H1 (cell line): ENCODE measurements around the gene RBMS2.
"Not testable (repeated sequence)": the region's sequence is repeated elsewhere in the genome, so short reads cannot be mapped to it uniquely, and the experiment has no call there.

ENCODE experiments used
- HDAC2 ChIP-seq, 2 experiments: fragments of 300-600 bp in 1 of 2; sonication (generic) in 1 of 2; IDR thresholded peaks; 2 replicates each; pipeline ENCODE4 v1.6.1; 2011 to 2012; ENCODE audit warnings: low read depth in 2 of 2, low read length in 2 of 2, mild to moderate bottlenecking in 2 of 2, moderate library complexity in 2 of 2, borderline replicate concordance in 1 of 2, inconsistent platforms in 1 of 2
- HDAC6 ChIP-seq: IDR thresholded peaks from one replicate; pipeline ENCODE4 v1.7.1; 2012; ENCODE audit warnings: low read depth, mild to moderate bottlenecking, inconsistent platforms, low read length, moderate library complexity
- JUN ChIP-seq: IDR thresholded peaks from 2 replicates; pipeline ENCODE4 v1.6.1; 2011; ENCODE audit warnings: low read depth, mild to moderate bottlenecking, improper control_type of control experiment, low read length
- KDM1A ChIP-seq: fragments of 200-600, 300-600 bp; sonication (generic); IDR thresholded peaks from 2 replicates; pipeline ENCODE4 v1.7.1; 2016; ENCODE audit warnings: mild to moderate bottlenecking, low read length, borderline replicate concordance
- POLR2A ChIP-seq, 2 experiments: IDR thresholded peaks; 1 replicate in 1 of 2; 2 replicates in 1 of 2; pipeline ENCODE4 v1.6.1; 2011; ENCODE audit warnings: low read depth in 2 of 2, low read length in 2 of 2, mild to moderate bottlenecking in 2 of 2; ENCODE audit errors: control extremely low read depth in 1 of 2
- RNF2 ChIP-seq: fragments of 200-900, 300-1000 bp; sonication (generic); IDR thresholded peaks from 2 replicates; pipeline ENCODE4 v1.7.1; 2016; ENCODE audit warnings: borderline replicate concordance, low read depth, mild to moderate bottlenecking, antibody characterized with exemption, low read length; ENCODE audit not compliant: poor library complexity, severe bottlenecking; ENCODE audit errors: missing control alignments
- SUZ12 ChIP-seq: fragments of 200-600 bp; sonication (generic); IDR thresholded peaks from 2 replicates; pipeline ENCODE4 v1.6.1; 2012; ENCODE audit warnings: mild to moderate bottlenecking, inconsistent platforms, low read length, moderate library complexity, mixed read lengths
- TAF1 ChIP-seq: IDR thresholded peaks from 2 replicates; pipeline ENCODE4 v1.6.1; 2011; ENCODE audit warnings: mild to moderate bottlenecking, low read depth, low read length
- TBP ChIP-seq: IDR thresholded peaks from 2 replicates; pipeline ENCODE4 v1.6.1; 2011; ENCODE audit warnings: low read depth, low read length, improper control_type of control experiment
- TF ChIP-seq, protein P1 (sequence below): IDR thresholded peaks from 2 replicates; pipeline ENCODE4 v1.6.1; 2011; ENCODE audit warnings: low read length, improper control_type of control experiment
- TF ChIP-seq, protein P2 (sequence below), 3 experiments: IDR thresholded peaks; 1 replicate in 2 of 3; 2 replicates in 1 of 3; pipeline versions ENCODE4 v1.5.1 to v1.6.1; 2011; ENCODE audit warnings: low read length in 3 of 3, mild to moderate bottlenecking in 3 of 3, inconsistent platforms in 2 of 3, low read depth in 1 of 3, moderate library complexity in 1 of 3; ENCODE audit not compliant: insufficient read depth in 1 of 3; ENCODE audit errors: control extremely low read depth in 1 of 3
- TF ChIP-seq, protein P3 (sequence below): fragments of 300-600 bp; sonication (generic); IDR thresholded peaks from 2 replicates; pipeline ENCODE4 v1.7.1; 2012; ENCODE audit warnings: low read length, moderate library complexity, mild to moderate bottlenecking, inconsistent platforms; ENCODE audit not compliant: insufficient replicate concordance

DNA sequence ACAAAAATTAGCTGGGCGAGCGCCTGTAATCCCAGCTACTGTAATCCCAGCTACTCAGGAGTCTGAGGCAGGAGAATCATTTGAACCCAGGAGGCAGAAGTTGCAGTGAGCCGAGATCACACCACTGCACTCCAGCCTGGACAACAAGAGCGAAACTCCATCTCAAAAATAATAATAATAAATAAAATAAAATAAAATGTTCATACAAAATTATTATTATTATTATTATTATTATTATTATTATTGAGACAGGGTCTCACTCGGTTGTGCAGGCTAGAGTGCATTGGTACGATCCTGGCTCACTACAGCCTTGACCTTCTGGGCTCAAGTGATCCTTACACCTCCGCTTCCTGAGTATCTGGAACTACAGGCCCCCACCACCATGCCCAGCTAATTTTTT is 55.6 kb downstream of the RBMS2 start:
- TF ChIP-seq TBP; SUZ12; HDAC2 (IDR thresholded peaks at IDR 0.05; ENCODE audit: borderline replicate concordance in 1 of 2, low read depth in 2 of 2, low read length in 2 of 2); POLR2A (IDR thresholded peaks at IDR 0.05; ENCODE audit: control extremely low read depth in 1 of 2, low read depth in 2 of 2, low read length in 2 of 2); RNF2; TAF1; HDAC6; JUN; KDM1A: not testable (repeated sequence)
- TF ChIP-seq, protein P1, sequence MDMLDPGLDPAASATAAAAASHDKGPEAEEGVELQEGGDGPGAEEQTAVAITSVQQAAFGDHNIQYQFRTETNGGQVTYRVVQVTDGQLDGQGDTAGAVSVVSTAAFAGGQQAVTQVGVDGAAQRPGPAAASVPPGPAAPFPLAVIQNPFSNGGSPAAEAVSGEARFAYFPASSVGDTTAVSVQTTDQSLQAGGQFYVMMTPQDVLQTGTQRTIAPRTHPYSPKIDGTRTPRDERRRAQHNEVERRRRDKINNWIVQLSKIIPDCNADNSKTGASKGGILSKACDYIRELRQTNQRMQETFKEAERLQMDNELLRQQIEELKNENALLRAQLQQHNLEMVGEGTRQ, result not testable (repeated sequence)
- TF ChIP-seq, protein P2, sequence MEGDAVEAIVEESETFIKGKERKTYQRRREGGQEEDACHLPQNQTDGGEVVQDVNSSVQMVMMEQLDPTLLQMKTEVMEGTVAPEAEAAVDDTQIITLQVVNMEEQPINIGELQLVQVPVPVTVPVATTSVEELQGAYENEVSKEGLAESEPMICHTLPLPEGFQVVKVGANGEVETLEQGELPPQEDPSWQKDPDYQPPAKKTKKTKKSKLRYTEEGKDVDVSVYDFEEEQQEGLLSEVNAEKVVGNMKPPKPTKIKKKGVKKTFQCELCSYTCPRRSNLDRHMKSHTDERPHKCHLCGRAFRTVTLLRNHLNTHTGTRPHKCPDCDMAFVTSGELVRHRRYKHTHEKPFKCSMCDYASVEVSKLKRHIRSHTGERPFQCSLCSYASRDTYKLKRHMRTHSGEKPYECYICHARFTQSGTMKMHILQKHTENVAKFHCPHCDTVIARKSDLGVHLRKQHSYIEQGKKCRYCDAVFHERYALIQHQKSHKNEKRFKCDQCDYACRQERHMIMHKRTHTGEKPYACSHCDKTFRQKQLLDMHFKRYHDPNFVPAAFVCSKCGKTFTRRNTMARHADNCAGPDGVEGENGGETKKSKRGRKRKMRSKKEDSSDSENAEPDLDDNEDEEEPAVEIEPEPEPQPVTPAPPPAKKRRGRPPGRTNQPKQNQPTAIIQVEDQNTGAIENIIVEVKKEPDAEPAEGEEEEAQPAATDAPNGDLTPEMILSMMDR (IDR thresholded peaks at IDR 0.05; ENCODE audit: control extremely low read depth in 1 of 3, insufficient read depth in 1 of 3, low read depth in 1 of 3, low read length in 3 of 3), result not testable (repeated sequence)
- TF ChIP-seq, protein P3, sequence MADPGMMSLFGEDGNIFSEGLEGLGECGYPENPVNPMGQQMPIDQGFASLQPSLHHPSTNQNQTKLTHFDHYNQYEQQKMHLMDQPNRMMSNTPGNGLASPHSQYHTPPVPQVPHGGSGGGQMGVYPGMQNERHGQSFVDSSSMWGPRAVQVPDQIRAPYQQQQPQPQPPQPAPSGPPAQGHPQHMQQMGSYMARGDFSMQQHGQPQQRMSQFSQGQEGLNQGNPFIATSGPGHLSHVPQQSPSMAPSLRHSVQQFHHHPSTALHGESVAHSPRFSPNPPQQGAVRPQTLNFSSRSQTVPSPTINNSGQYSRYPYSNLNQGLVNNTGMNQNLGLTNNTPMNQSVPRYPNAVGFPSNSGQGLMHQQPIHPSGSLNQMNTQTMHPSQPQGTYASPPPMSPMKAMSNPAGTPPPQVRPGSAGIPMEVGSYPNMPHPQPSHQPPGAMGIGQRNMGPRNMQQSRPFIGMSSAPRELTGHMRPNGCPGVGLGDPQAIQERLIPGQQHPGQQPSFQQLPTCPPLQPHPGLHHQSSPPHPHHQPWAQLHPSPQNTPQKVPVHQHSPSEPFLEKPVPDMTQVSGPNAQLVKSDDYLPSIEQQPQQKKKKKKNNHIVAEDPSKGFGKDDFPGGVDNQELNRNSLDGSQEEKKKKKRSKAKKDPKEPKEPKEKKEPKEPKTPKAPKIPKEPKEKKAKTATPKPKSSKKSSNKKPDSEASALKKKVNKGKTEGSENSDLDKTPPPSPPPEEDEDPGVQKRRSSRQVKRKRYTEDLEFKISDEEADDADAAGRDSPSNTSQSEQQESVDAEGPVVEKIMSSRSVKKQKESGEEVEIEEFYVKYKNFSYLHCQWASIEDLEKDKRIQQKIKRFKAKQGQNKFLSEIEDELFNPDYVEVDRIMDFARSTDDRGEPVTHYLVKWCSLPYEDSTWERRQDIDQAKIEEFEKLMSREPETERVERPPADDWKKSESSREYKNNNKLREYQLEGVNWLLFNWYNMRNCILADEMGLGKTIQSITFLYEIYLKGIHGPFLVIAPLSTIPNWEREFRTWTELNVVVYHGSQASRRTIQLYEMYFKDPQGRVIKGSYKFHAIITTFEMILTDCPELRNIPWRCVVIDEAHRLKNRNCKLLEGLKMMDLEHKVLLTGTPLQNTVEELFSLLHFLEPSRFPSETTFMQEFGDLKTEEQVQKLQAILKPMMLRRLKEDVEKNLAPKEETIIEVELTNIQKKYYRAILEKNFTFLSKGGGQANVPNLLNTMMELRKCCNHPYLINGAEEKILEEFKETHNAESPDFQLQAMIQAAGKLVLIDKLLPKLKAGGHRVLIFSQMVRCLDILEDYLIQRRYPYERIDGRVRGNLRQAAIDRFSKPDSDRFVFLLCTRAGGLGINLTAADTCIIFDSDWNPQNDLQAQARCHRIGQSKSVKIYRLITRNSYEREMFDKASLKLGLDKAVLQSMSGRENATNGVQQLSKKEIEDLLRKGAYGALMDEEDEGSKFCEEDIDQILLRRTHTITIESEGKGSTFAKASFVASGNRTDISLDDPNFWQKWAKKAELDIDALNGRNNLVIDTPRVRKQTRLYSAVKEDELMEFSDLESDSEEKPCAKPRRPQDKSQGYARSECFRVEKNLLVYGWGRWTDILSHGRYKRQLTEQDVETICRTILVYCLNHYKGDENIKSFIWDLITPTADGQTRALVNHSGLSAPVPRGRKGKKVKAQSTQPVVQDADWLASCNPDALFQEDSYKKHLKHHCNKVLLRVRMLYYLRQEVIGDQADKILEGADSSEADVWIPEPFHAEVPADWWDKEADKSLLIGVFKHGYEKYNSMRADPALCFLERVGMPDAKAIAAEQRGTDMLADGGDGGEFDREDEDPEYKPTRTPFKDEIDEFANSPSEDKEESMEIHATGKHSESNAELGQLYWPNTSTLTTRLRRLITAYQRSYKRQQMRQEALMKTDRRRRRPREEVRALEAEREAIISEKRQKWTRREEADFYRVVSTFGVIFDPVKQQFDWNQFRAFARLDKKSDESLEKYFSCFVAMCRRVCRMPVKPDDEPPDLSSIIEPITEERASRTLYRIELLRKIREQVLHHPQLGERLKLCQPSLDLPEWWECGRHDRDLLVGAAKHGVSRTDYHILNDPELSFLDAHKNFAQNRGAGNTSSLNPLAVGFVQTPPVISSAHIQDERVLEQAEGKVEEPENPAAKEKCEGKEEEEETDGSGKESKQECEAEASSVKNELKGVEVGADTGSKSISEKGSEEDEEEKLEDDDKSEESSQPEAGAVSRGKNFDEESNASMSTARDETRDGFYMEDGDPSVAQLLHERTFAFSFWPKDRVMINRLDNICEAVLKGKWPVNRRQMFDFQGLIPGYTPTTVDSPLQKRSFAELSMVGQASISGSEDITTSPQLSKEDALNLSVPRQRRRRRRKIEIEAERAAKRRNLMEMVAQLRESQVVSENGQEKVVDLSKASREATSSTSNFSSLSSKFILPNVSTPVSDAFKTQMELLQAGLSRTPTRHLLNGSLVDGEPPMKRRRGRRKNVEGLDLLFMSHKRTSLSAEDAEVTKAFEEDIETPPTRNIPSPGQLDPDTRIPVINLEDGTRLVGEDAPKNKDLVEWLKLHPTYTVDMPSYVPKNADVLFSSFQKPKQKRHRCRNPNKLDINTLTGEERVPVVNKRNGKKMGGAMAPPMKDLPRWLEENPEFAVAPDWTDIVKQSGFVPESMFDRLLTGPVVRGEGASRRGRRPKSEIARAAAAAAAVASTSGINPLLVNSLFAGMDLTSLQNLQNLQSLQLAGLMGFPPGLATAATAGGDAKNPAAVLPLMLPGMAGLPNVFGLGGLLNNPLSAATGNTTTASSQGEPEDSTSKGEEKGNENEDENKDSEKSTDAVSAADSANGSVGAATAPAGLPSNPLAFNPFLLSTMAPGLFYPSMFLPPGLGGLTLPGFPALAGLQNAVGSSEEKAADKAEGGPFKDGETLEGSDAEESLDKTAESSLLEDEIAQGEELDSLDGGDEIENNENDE, result not testable (repeated sequence)
